Heart right ventricle (tissue), 16 donors: ENCODE results near the gene VSX1. TPM values are rescaled to one million over a fixed set of nuclear protein-coding genes. Genes with fewer than 3 reads are reported as not detected.
A peak's percentile ranks its signal among the peaks of the same experiment; 100 is the strongest.

Source experiments
- ATAC-seq, 8 donors: fragments of 200-7000 bp; cut with Tn5 transposase; one replicate each; pipeline ENCODE4 v1.9.1; 2020; ENCODE audit warnings: mild to moderate bottlenecking in 8 of 8, moderate library complexity in 8 of 8, moderate number of reproducible peaks in 1 of 8
- DNase-seq, 2 donors: peaks; one replicate each; pipeline ENCODE4 v3.0.0-alpha.2; 2020
- H3K27ac ChIP-seq, 10 donors: fragments of 200-600 bp; sonication (generic) in 2 of 10; one replicate each; pipeline versions ENCODE4 v1.5.0 to v1.8.0; 2020 to 2022; ENCODE audit warnings: mild to moderate bottlenecking in 3 of 10
- H3K27me3 ChIP-seq, 7 donors: fragments of 200-600 bp; one replicate each; pipeline ENCODE4 v1.8.0; 2021 to 2022; ENCODE audit warnings: mild to moderate bottlenecking in 2 of 7
- H3K36me3 ChIP-seq, 9 donors: fragments of 200-600 bp; sonication (generic) in 1 of 9; one replicate each; pipeline versions ENCODE4 v1.5.0 to v1.8.0; 2020 to 2022; ENCODE audit warnings: mild to moderate bottlenecking in 2 of 9
- H3K4me1 ChIP-seq, 9 donors: fragments of 200-600 bp; sonication (generic) in 1 of 9; one replicate each; pipeline versions ENCODE4 v1.5.0 to v1.8.0; 2020 to 2022; ENCODE audit warnings: mild to moderate bottlenecking in 4 of 9
- H3K4me3 ChIP-seq, 10 donors: fragments of 200-600 bp; sonication (generic) in 2 of 10; one replicate each; pipeline versions ENCODE4 v1.5.0 to v1.8.0; 2020 to 2022; ENCODE audit warnings: mild to moderate bottlenecking in 7 of 10, moderate library complexity in 2 of 10
- H3K9me3 ChIP-seq, 11 donors: fragments of 200-600 bp in 10 of 11; sonication (generic) in 2 of 11; one replicate each; pipeline versions ENCODE4 v1.5.0 to v1.8.0; 2013 to 2022; ENCODE audit warnings: mild to moderate bottlenecking in 2 of 11, control low read depth in 1 of 11, moderate library complexity in 1 of 11
- CTCF ChIP-seq, 9 donors: fragments of 200-600 bp; sonication (generic) in 2 of 9; IDR thresholded peaks; one replicate each; pipeline versions ENCODE4 v1.5.0 to v1.8.0; 2021 to 2022; ENCODE audit warnings: antibody characterized with exemption in 9 of 9, mild to moderate bottlenecking in 5 of 9, moderate library complexity in 1 of 9
- WGBS, 2 donors: extraction: QIAGEN DNeasy Blood & Tissue Kit; methylation state at CpG; one replicate each; pipeline ENCODE4 v1.1.7; 2013; ENCODE audit warnings: inconsistent platforms in 1 of 2; 5-methylcytosine and 5-hydroxymethylcytosine counted together
- intact Hi-C, 10 donors: fragments of 100-400 bp; cut with DNase I; formaldehyde crosslinking; loops; one replicate each; pipeline versions ENCODE4 v1.11.1 to v1.14.2; 2022
- polyA plus RNA-seq, 2 donors: library from polyadenylated mRNA; stranded (reverse); fragments of 200-250 nt; gene quantifications; one replicate each; pipeline ENCODE4 v1.2.3, GENCODE V29; 2013
- total RNA-seq, 10 donors: library from RNA; stranded (reverse); fragmentation: NEBNext Ultra II Directional in 3 of 10; extraction: Animal tissue kit (Norgen Biotek cat#: 25700) in 3 of 10; gene quantifications; one replicate each; pipeline versions ENCODE4 v1.2.1 to v1.2.4, GENCODE V29; 2021 to 2023
- donor health status: Arrhythmogenic right ventricular cardiomyopathy.
- donor health status: ischemic (EF 13 %, LVEDD 7.1; RV severe dilation, severe dysfunction).
- donor health status: healthy with polysubstance abuse.
- donor health status: DM: no; HTN: yes; CAD: no.
- donor health status: DM: no; HTN: no; CAD: no.
- donor health status: ischemic (EF 25% LVEDD 6.9; RV normal size, moderate dysfunction).
- donor health status: ischemic (EF 25% LVEDD 5.7; RV mildly dilated, moderate dysfunction).
- donor health status: healthy.
- donor health status: DM: yes; HTN: yes; CAD: no.
- donor health status: Ischemic cardiomyopathy.
- donor health status: ischemic (EF 35%, LVEDD 5.7; RV mildly dilated, moderate dysfunction).
- donor health status: nonischemic (EF 11% LVEDD 7.7; RV severe dilation, severe dysfunction).
- donor health status: DM: yes; HTN: yes; CAD: no.
- donor health status: PGD.
- donor health status: ischemic (EF 29% LVEDD 5.4; RV normal size, mild dysfunction).
- donor health status: nonischemic (EF 23%, LVEDD 6.1; RV moderate dilation, normal function).

The VSX1 gene
- total and polyA plus RNA-seq, 12 donors, result 0.16 to 0.79 (median 0.34) TPM; not detected in 2

- no peaks in the 10 kb centered on the region for H3K27me3 ChIP-seq
- no peaks in the 10 kb centered on the region for H3K36me3 ChIP-seq
- no peaks in the 10 kb centered on the region for H3K9me3 ChIP-seq
- intact Hi-C loops, result loop anchor here in 3 of 10 donors (2.0 to 10.0 kb wide), 3 partner anchors 15 to 1625 kb away; partner anchors contain the start of gene PYGB (in 1 of the 3)
- peak overlapping the region; percentile 76 to 98 (median 90) for H3K27ac ChIP-seq
- DNase-seq, result peak; percentile 83 to 90
- peak overlapping the region in 1 of 10 donors; percentile 11 for H3K4me3 ChIP-seq
- peak; percentile 58 to 85 (median 74) for ATAC-seq
- WGBS, 2 donors, result 12 to 14% methylated on average over 9 of the region's 9 CpGs
- TF ChIP-seq CTCF (IDR thresholded peaks at IDR 0.05), result no peak
- H3K4me1 ChIP-seq, result peaks cover 79 to 100% (median 97%) of the 10 kb centered on the region in 9 donors
Measured at GRCh38 chr20:25039697-25040437, 42.1 kb downstream of the VSX1 start.

- intact Hi-C loops, result loop anchor here in 1 of 10 donors (2.0 kb wide), 1 partner anchor 16 kb away; no protein-coding TSS in a partner anchor
- Histone ChIP-seq H3K27me3 (no peaks in the 10 kb centered on the region), H3K9me3 (no peaks in the 10 kb centered on the region), H3K4me3 (no peak overlapping the region), H3K36me3 (no peaks in the 10 kb centered on the region), H3K4me1 (peaks cover 69 to 100% (median 93%) of the 10 kb centered on the region in 9 donors), H3K27ac (peak overlapping the region; percentile 76 to 98 (median 90))
- no peak for ATAC-seq
- TF ChIP-seq CTCF (IDR thresholded peaks at IDR 0.05), result no peak
- DNase-seq, result no peak
- 82 to 84% methylated on average over 6 of the region's 6 CpGs for WGBS, 2 donors
Measured at GRCh38 chr20:25038591-25039015, 43.3 kb downstream of the VSX1 start.

GRCh38 chr20:25038103-25038410, 43.9 kb downstream of the VSX1 start:
- intact Hi-C loops, result loop anchor here in 1 of 10 donors (2.0 kb wide), 1 partner anchor 17 kb away; no protein-coding TSS in a partner anchor
- Histone ChIP-seq H3K27ac (peak overlapping the region in 9 of 10 donors; percentile 76 to 98 (median 91)), H3K4me3 (no peak overlapping the region), H3K9me3 (no peaks in the 10 kb centered on the region), H3K4me1 (peaks cover 69 to 100% (median 93%) of the 10 kb centered on the region in 9 donors), H3K27me3 (no peaks in the 10 kb centered on the region), H3K36me3 (no peaks in the 10 kb centered on the region)
- no peak for TF ChIP-seq CTCF (IDR thresholded peaks at IDR 0.05)
- ATAC-seq (no peak), DNase-seq (no peak)
- WGBS, 2 donors, result 68 to 74% methylated on average over 3 of the region's 3 CpGs

- no peak for ATAC-seq
- peak overlapping the region in 9 of 10 donors; percentile 76 to 98 (median 91) for H3K27ac ChIP-seq
- TF ChIP-seq CTCF (IDR thresholded peaks at IDR 0.05), result no peak
- intact Hi-C loops, result loop anchor here in 1 of 10 donors (2.0 kb wide), 1 partner anchor 17 kb away; no protein-coding TSS in a partner anchor
- no peak overlapping the region for H3K4me3 ChIP-seq
- no peak for DNase-seq
- 70 to 76% methylated on average over 15 of the region's 15 CpGs for WGBS, 2 donors
- no peaks in the 10 kb centered on the region for H3K9me3 ChIP-seq
- H3K27me3 ChIP-seq, result no peaks in the 10 kb centered on the region
- H3K36me3 ChIP-seq, result no peaks in the 10 kb centered on the region
- H3K4me1 ChIP-seq, result peaks cover 69 to 100% (median 93%) of the 10 kb centered on the region in 9 donors
Measured at GRCh38 chr20:25037288-25038102, 44.4 kb downstream of the VSX1 start.
